HEK293 (cell line): ENCODE measurements around the gene PDE10A.

Experiments
- CTCF ChIP-seq: fragments of 450-650 bp; formaldehyde crosslinking; IDR thresholded peaks from 2 replicates; pipeline ENCODE4 v1.5.1; 2016; ENCODE audit warnings: missing biosample characterization, missing genetic modification characterization
- PRDM10 ChIP-seq: fragments of 450-650 bp; formaldehyde crosslinking; IDR thresholded peaks from 2 replicates; pipeline ENCODE4 v1.5.1; 2016; ENCODE audit warnings: missing biosample characterization, missing genetic modification characterization
- YY1 ChIP-seq: fragments of 450-650 bp; formaldehyde crosslinking; IDR thresholded peaks from 2 replicates; pipeline ENCODE4 v1.5.1; 2018; ENCODE audit warnings: missing biosample characterization, missing genetic modification characterization
- ZBTB1 ChIP-seq: fragments of 450-650 bp; formaldehyde crosslinking; IDR thresholded peaks from 2 replicates; pipeline ENCODE4 v1.5.1; 2016; ENCODE audit warnings: missing biosample characterization, missing genetic modification characterization
- ZNF549 ChIP-seq: fragments of 450-650 bp; IDR thresholded peaks from 2 replicates; pipeline ENCODE4 v1.5.1; 2018; ENCODE audit warnings: missing biosample characterization, missing genetic modification characterization, mild to moderate bottlenecking, inconsistent platforms, moderate library complexity
- TF ChIP-seq, protein P1 (sequence below): fragments of 450-650 bp; formaldehyde crosslinking; optimal IDR thresholded peaks from 2 replicates; pipeline ENCODE3; 2016; ENCODE audit warnings: missing biosample characterization, mild to moderate bottlenecking, missing genetic modification characterization

- TF ChIP-seq CTCF (tag by site-specific recombination) (no peak), PRDM10 (no peak), ZBTB1 (tag by site-specific recombination) (no peak), YY1 (tag by site-specific recombination) (no peak), ZNF549 (tag by site-specific recombination) (no peak)
- TF ChIP-seq, protein P1, sequence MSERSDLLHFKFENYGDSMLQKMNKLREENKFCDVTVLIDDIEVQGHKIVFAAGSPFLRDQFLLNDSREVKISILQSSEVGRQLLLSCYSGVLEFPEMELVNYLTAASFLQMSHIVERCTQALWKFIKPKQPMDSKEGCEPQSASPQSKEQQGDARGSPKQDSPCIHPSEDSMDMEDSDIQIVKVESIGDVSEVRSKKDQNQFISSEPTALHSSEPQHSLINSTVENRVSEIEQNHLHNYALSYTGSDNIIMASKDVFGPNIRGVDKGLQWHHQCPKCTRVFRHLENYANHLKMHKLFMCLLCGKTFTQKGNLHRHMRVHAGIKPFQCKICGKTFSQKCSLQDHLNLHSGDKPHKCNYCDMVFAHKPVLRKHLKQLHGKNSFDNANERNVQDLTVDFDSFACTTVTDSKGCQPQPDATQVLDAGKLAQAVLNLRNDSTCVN, result no peak
These were observed 27.1 kb downstream of the PDE10A start for GRCh38 chr6:165635965-165636364.
